ENCODE measurements around the gene NEURL3. TPM values are rescaled to one million over a fixed set of nuclear protein-coding genes. Genes with fewer than 3 reads are reported as not detected.
A peak's percentile ranks its signal among the peaks of the same experiment; 100 is the strongest.
"Not testable (repeated sequence)": the region's sequence is repeated elsewhere in the genome, so short reads cannot be mapped to it uniquely, and the experiment has no call there.

The NEURL3 gene, protein sequence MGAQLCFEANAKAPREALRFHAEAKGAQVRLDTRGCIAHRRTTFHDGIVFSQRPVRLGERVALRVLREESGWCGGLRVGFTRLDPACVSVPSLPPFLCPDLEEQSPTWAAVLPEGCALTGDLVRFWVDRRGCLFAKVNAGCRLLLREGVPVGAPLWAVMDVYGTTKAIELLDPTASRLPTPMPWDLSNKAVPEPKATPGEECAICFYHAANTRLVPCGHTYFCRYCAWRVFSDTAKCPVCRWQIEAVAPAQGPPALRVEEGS
- polyA plus RNA-seq (2013) = 0.47 and 0.51 TPM in 2 replicates

GRCh38 chr2:96505231-96505889 is at the start of gene NEURL3:
TSS of gene NEURL3 (minus strand) at chr2:96505357. CDS start at chr2:96505286, 71 bp downstream.
- Histone ChIP-seq H3K9me3 (ENCODE audit: insufficient read depth, low read depth, low read length) (no peaks in the 10 kb centered on the region), H3K27me3 (ENCODE audit: insufficient read depth, low read length) (no peaks in the 10 kb centered on the region), H3K4me1 (ENCODE audit: control insufficient read depth in 1 of 2, insufficient read depth in 2 of 2, low read length in 2 of 2) (peaks cover 42 to 44% of the 10 kb centered on the region in 2 experiments), H2BK12ac (ENCODE audit: low read length) (peak within 1 kb of the TSS; percentile 2), H2AK5ac (ENCODE audit: low read length) (peak within 1 kb of the TSS; percentile 50), H3K4me2 (ENCODE audit: low read length) (peak within 1 kb of the TSS; percentile 10), H3K9ac (ENCODE audit: low read length) (no peak within 1 kb of the TSS), H2BK120ac (ENCODE audit: insufficient read depth, low read length, poor library complexity) (peak within 1 kb of the TSS; percentile 61), H3K14ac (ENCODE audit: low read length) (peak within 1 kb of the TSS; percentile 33), H3K23ac (ENCODE audit: low read length) (no peak within 1 kb of the TSS), H3K36me3 (ENCODE audit: control insufficient read depth in 1 of 2, insufficient read depth in 2 of 2, low read length in 2 of 2) (no peaks in the 10 kb centered on the region), H4K8ac (ENCODE audit: low read depth, low read length) (peak within 1 kb of the TSS; percentile 64), H3K18ac (ENCODE audit: low read length) (no peak within 1 kb of the TSS), H3K4ac (ENCODE audit: low read depth, low read length) (no peak within 1 kb of the TSS), H3K4me3 (ENCODE audit: low read depth, low read length) (no peak within 1 kb of the TSS), H3K27ac (ENCODE audit: low read depth, low read length) (peak within 1 kb of the TSS; percentile 49), H3K79me1 (ENCODE audit: low read length) (peaks cover 12% of the 10 kb centered on the region), H2AFZ (ENCODE audit: insufficient read depth, low read length, poor library complexity) (peak within 1 kb of the TSS; percentile 50), H4K12ac (ENCODE audit: low read depth, low read length) (no peak within 1 kb of the TSS), H2BK5ac (ENCODE audit: low read depth, low read length, poor library complexity) (peak within 1 kb of the TSS; percentile 34), H4K91ac (ENCODE audit: low read depth, low read length) (peak within 1 kb of the TSS; percentile 74), H3K79me2 (ENCODE audit: control insufficient read depth, insufficient read depth, low read length, poor library complexity) (no peaks in the 10 kb centered on the region)
- WGBS (ENCODE audit: extremely low coverage, insufficient coverage, insufficient read length) = no CpG with 5 or more reads among the region's 9 CpGs
- DNase-seq = peak; percentile 59 to 61

GRCh38 chr2:96554293-96555145 is 49.4 kb upstream of the NEURL3 start:
- no peak overlapping the region for H2AFZ ChIP-seq (ENCODE audit: insufficient read depth, low read length, poor library complexity)
- H2BK12ac ChIP-seq (ENCODE audit: low read length) = no peak overlapping the region
- H2AK5ac ChIP-seq (ENCODE audit: low read length) = no peak overlapping the region
- no peaks in the 10 kb centered on the region for H3K79me2 ChIP-seq (ENCODE audit: control insufficient read depth, insufficient read depth, low read length, poor library complexity)
- H3K23ac ChIP-seq (ENCODE audit: low read length) = no peak overlapping the region
- H2BK120ac ChIP-seq (ENCODE audit: insufficient read depth, low read length, poor library complexity) = no peak overlapping the region
- no peak overlapping the region for H3K18ac ChIP-seq (ENCODE audit: low read length)
- H3K27me3 ChIP-seq (ENCODE audit: insufficient read depth, low read length) = no peaks in the 10 kb centered on the region
- no peaks in the 10 kb centered on the region for H3K9me3 ChIP-seq (ENCODE audit: insufficient read depth, low read depth, low read length)
- WGBS (ENCODE audit: extremely low coverage, insufficient coverage, insufficient read length) = no CpG with 5 or more reads among the region's 35 CpGs
- H4K91ac ChIP-seq (ENCODE audit: low read depth, low read length) = no peak overlapping the region
- no peak overlapping the region for H3K4me3 ChIP-seq (ENCODE audit: low read depth, low read length)
- H4K8ac ChIP-seq (ENCODE audit: low read depth, low read length) = no peak overlapping the region
- H3K79me1 ChIP-seq (ENCODE audit: low read length) = no peaks in the 10 kb centered on the region
- no peak overlapping the region for H3K27ac ChIP-seq (ENCODE audit: low read depth, low read length)
- peak; percentile 54 to 70 for DNase-seq
- no peak overlapping the region for H3K4ac ChIP-seq (ENCODE audit: low read depth, low read length)
- H3K9ac ChIP-seq (ENCODE audit: low read length) = no peak overlapping the region
- H4K12ac ChIP-seq (ENCODE audit: low read depth, low read length) = no peak overlapping the region
- H3K14ac ChIP-seq (ENCODE audit: low read length) = no peak overlapping the region
- no peaks in the 10 kb centered on the region for H3K36me3 ChIP-seq (ENCODE audit: control insufficient read depth in 1 of 2, insufficient read depth in 2 of 2, low read length in 2 of 2)
- H3K4me2 ChIP-seq (ENCODE audit: low read length) = no peak overlapping the region
- H2BK5ac ChIP-seq (ENCODE audit: low read depth, low read length, poor library complexity) = no peak overlapping the region
- H3K4me1 ChIP-seq (ENCODE audit: control insufficient read depth in 1 of 2, insufficient read depth in 2 of 2, low read length in 2 of 2) = peaks cover 5 to 6% of the 10 kb centered on the region in 2 experiments

DNA sequence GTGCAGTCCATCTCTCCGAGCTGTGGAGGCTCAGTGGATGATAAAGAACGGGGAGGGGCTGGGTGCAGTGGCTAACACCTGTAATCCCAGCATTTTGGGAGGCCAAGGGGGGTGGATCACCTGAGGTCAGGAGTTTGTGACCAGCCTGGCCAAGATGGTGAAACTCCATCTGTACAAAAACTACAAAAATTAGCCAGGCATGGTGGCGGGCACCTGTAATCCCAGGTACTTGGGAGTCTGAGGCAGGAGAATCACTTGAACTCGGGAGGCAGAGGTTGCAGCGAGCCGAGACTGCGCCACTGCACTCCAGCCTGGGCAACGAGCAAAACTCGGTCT is 48.8 kb upstream of the NEURL3 start:
- not testable (repeated sequence) for H4K12ac ChIP-seq (ENCODE audit: low read depth, low read length); H3K23ac ChIP-seq (ENCODE audit: low read length); H3K36me3 ChIP-seq (ENCODE audit: control insufficient read depth in 1 of 2, insufficient read depth in 2 of 2, low read length in 2 of 2); H3K9ac ChIP-seq (ENCODE audit: low read length); H3K4me3 ChIP-seq (ENCODE audit: low read depth, low read length); H3K27me3 ChIP-seq (ENCODE audit: insufficient read depth, low read length); H3K14ac ChIP-seq (ENCODE audit: low read length); H3K4me2 ChIP-seq (ENCODE audit: low read length); H2BK120ac ChIP-seq (ENCODE audit: insufficient read depth, low read length, poor library complexity); H4K8ac ChIP-seq (ENCODE audit: low read depth, low read length); H3K9me3 ChIP-seq (ENCODE audit: insufficient read depth, low read depth, low read length); H2BK5ac ChIP-seq (ENCODE audit: low read depth, low read length, poor library complexity); H4K91ac ChIP-seq (ENCODE audit: low read depth, low read length); H2AFZ ChIP-seq (ENCODE audit: insufficient read depth, low read length, poor library complexity); DNase-seq; H3K79me2 ChIP-seq (ENCODE audit: control insufficient read depth, insufficient read depth, low read length, poor library complexity); H3K18ac ChIP-seq (ENCODE audit: low read length); H3K4me1 ChIP-seq (ENCODE audit: control insufficient read depth in 1 of 2, insufficient read depth in 2 of 2, low read length in 2 of 2); H2AK5ac ChIP-seq (ENCODE audit: low read length); H3K4ac ChIP-seq (ENCODE audit: low read depth, low read length); H3K79me1 ChIP-seq (ENCODE audit: low read length); H2BK12ac ChIP-seq (ENCODE audit: low read length); H3K27ac ChIP-seq (ENCODE audit: low read depth, low read length)
- WGBS (ENCODE audit: extremely low coverage, insufficient coverage, insufficient read length) = no CpG with 5 or more reads among the region's 9 CpGs

- Histone ChIP-seq H4K91ac (ENCODE audit: low read depth, low read length) (no peak overlapping the region), H3K18ac (ENCODE audit: low read length) (no peak overlapping the region), H3K4me2 (ENCODE audit: low read length) (no peak overlapping the region), H3K9me3 (ENCODE audit: insufficient read depth, low read depth, low read length) (no peaks in the 10 kb centered on the region), H3K4me3 (ENCODE audit: low read depth, low read length) (no peak overlapping the region), H4K12ac (ENCODE audit: low read depth, low read length) (no peak overlapping the region), H3K36me3 (ENCODE audit: control insufficient read depth in 1 of 2, insufficient read depth in 2 of 2, low read length in 2 of 2) (no peaks in the 10 kb centered on the region), H2BK120ac (ENCODE audit: insufficient read depth, low read length, poor library complexity) (no peak overlapping the region), H3K4ac (ENCODE audit: low read depth, low read length) (no peak overlapping the region), H3K14ac (ENCODE audit: low read length) (no peak overlapping the region), H3K79me1 (ENCODE audit: low read length) (no peaks in the 10 kb centered on the region), H3K4me1 (ENCODE audit: control insufficient read depth in 1 of 2, insufficient read depth in 2 of 2, low read length in 2 of 2) (peaks cover 5 to 6% of the 10 kb centered on the region in 2 experiments), H3K79me2 (ENCODE audit: control insufficient read depth, insufficient read depth, low read length, poor library complexity) (no peaks in the 10 kb centered on the region), H3K23ac (ENCODE audit: low read length) (no peak overlapping the region), H2AK5ac (ENCODE audit: low read length) (no peak overlapping the region), H2BK12ac (ENCODE audit: low read length) (no peak overlapping the region), H3K27ac (ENCODE audit: low read depth, low read length) (no peak overlapping the region), H3K27me3 (ENCODE audit: insufficient read depth, low read length) (no peaks in the 10 kb centered on the region), H3K9ac (ENCODE audit: low read length) (no peak overlapping the region), H2AFZ (ENCODE audit: insufficient read depth, low read length, poor library complexity) (no peak overlapping the region), H2BK5ac (ENCODE audit: low read depth, low read length, poor library complexity) (no peak overlapping the region), H4K8ac (ENCODE audit: low read depth, low read length) (no peak overlapping the region)
- no peak for DNase-seq
- WGBS (ENCODE audit: extremely low coverage, insufficient coverage, insufficient read length) = no CpG with 5 or more reads among the region's 16 CpGs
Measured at GRCh38 chr2:96553176-96553956, 48.2 kb upstream of the NEURL3 start.
